Naive thymus-derived CD8-positive, alpha-beta T cell (primary cell): ENCODE data around the gene EED. TPM values are rescaled to one million over a fixed set of nuclear protein-coding genes. Genes with fewer than 3 reads are reported as not detected.
A peak's percentile ranks its signal among the peaks of the same experiment; 100 is the strongest.

Source experiments
- ATAC-seq, 2 donors: fragments of 150-1000 bp; cut with Tn5 transposase in 1 of 2; sonication (Bioruptor Pico), chemical (Tn5 transposase) in 1 of 2; 1 replicate in 1 of 2; 2 replicates in 1 of 2; pipeline ENCODE4 v1.10.0; 2021; ENCODE audit warnings: mild to moderate bottlenecking in 2 of 2, moderate library complexity in 2 of 2
- POLR2A ChIA-PET: fragments of 350-600 bp; sonication (Branson Sonifier 250); formaldehyde crosslinking; loops from one replicate; lab custom pipeline; 2021; ENCODE audit warnings: antibody characterized with exemption; lab: Charles Lee
- DNase-seq, 10 donors: peaks; one replicate each; pipeline versions ENCODE4 v3.0.0 to v3.0.0-alpha.2; 2020 to 2022
- H3K27ac Mint-ChIP-seq, 10 donors: one replicate each; pipeline ENCODE4 v1.8.0; 2020 to 2022; ENCODE audit warnings: mild to moderate bottlenecking in 10 of 10, mixed read lengths in 10 of 10, moderate library complexity in 4 of 10, inconsistent platforms in 1 of 10
- H3K27me3 Mint-ChIP-seq, 5 donors: one replicate each; pipeline ENCODE4 v1.8.0; 2021 to 2022; ENCODE audit warnings: mixed read lengths in 5 of 5
- H3K36me3 Mint-ChIP-seq, 3 donors: one replicate each; pipeline ENCODE4 v1.8.0; 2020 to 2022; ENCODE audit warnings: mixed read lengths in 3 of 3, mild to moderate bottlenecking in 2 of 3, inconsistent platforms in 1 of 3
- H3K4me1 Mint-ChIP-seq, 4 donors: one replicate each; pipeline ENCODE4 v1.8.0; 2021 to 2022; ENCODE audit warnings: mixed read lengths in 4 of 4
- H3K4me3 Mint-ChIP-seq, 10 donors: one replicate each; pipeline ENCODE4 v1.8.0; 2020 to 2022; ENCODE audit warnings: mild to moderate bottlenecking in 10 of 10, mixed read lengths in 10 of 10, moderate library complexity in 6 of 10, inconsistent platforms in 1 of 10
- H3K9me3 Mint-ChIP-seq, 9 donors: one replicate each; pipeline ENCODE4 v1.8.0; 2020 to 2022; ENCODE audit warnings: mixed read lengths in 9 of 9, mild to moderate bottlenecking in 3 of 9, inconsistent platforms in 1 of 9, moderate library complexity in 1 of 9
- polyA plus RNA-seq, 3 donors: library from polyadenylated mRNA; unstranded; fragments of 300-500 nt; fragmentation: Illumina TruSeq; gene quantifications; one replicate each; pipeline ENCODE4 v1.2.3, GENCODE V29; 2021
- total RNA-seq, 8 experiments: library from RNA in 2 of 8; stranded (reverse) in 2 of 8; gene quantifications; one replicate each; pipeline ENCODE4 v1.2.3 and lab custom pipeline; 2021 to 2026

EED gene
- total and polyA plus RNA-seq, 5 experiments from 2014 or later, result 10.9 to 31.5 (median 19.2) TPM

GRCh38 chr11:86243396-86243795 lies 1.2 kb upstream of the EED start:
- ATAC-seq, result no peak

GRCh38 chr11:86244063-86244521 lies 461 bp upstream of the EED start:
- Mint-ChIP-seq H3K27ac (no peak overlapping the region), H3K27me3 (peaks cover 0 to 6% (median 0%) of the 10 kb centered on the region in 5 donors), H3K36me3 (no peaks in the 10 kb centered on the region)

More at GRCh38 chr11:86243396-86243795, 1.2 kb upstream of the EED start:
- no peak for DNase-seq
- H3K9me3 Mint-ChIP-seq, result no peaks in the 10 kb centered on the region
- peak overlapping the region in 1 of 10 donors; percentile 2 for H3K4me3 Mint-ChIP-seq
- POLR2A ChIA-PET, result interaction anchor here (0.5 to 1.9 kb wide), 3 partner anchors 11 to 578 kb away, joined by 3 to 6 read pairs (median 4); partner anchors contain the start of gene CREBZF
- no peak overlapping the region for H3K27ac Mint-ChIP-seq
- no peaks in the 10 kb centered on the region for H3K36me3 Mint-ChIP-seq
- peaks cover 0 to 6% (median 2%) of the 10 kb centered on the region in 5 donors for H3K27me3 Mint-ChIP-seq
- H3K4me1 Mint-ChIP-seq, result peaks cover 10 to 16% (median 13%) of the 10 kb centered on the region in 4 donors

GRCh38 chr11:86245369-86246292 lies 1.1 kb downstream of the EED start:
- H3K36me3 Mint-ChIP-seq, result peaks cover 0 to 9% (median 0%) of the 10 kb centered on the region in 3 donors
- no peak overlapping the region for H3K27ac Mint-ChIP-seq
- peak; percentile 2 to 4 for ATAC-seq
- POLR2A ChIA-PET, result interaction anchor here (0.6 to 1.9 kb wide), 17 partner anchors 13 to 707 kb away, joined by 3 to 11 read pairs (median 3); partner anchors contain the start of genes CREBZF, DLG2, HIKESHI and PICALM
- H3K4me3 Mint-ChIP-seq, result no peak overlapping the region
- H3K4me1 Mint-ChIP-seq, result peaks cover 17 to 37% (median 30%) of the 10 kb centered on the region in 4 donors
- H3K27me3 Mint-ChIP-seq, result no peaks in the 10 kb centered on the region
- peak in 3 of 10 donors; percentile 7 to 12 (median 7) for DNase-seq
- H3K9me3 Mint-ChIP-seq, result no peaks in the 10 kb centered on the region

More at GRCh38 chr11:86244063-86244521, 461 bp upstream of the EED start:
- Mint-ChIP-seq H3K4me1 (peaks cover 15 to 22% (median 20%) of the 10 kb centered on the region in 4 donors), H3K4me3 (no peak overlapping the region), H3K9me3 (no peaks in the 10 kb centered on the region)
- POLR2A ChIA-PET, result interaction anchor here (0.9 to 1.9 kb wide), 9 partner anchors 12 to 616 kb away, joined by 3 to 11 read pairs (median 5); partner anchors contain the start of genes CREBZF, DLG2, HIKESHI and TMEM126A
- ATAC-seq, result peak; percentile 78
- peak in 9 of 10 donors; percentile 83 to 93 (median 86) for DNase-seq

GRCh38 chr11:86246293-86246675 lies 1.7 kb downstream of the EED start:
- no peak overlapping the region for H3K4me3 Mint-ChIP-seq
- H3K27ac Mint-ChIP-seq, result peak overlapping the region in 1 of 10 donors; percentile 25
- H3K9me3 Mint-ChIP-seq, result no peaks in the 10 kb centered on the region
- no peak for ATAC-seq
- DNase-seq, result no peak
- H3K4me1 Mint-ChIP-seq, result peaks cover 17 to 39% (median 31%) of the 10 kb centered on the region in 4 donors
- POLR2A ChIA-PET, result interaction anchor here (0.9 to 1.1 kb wide), 2 partner anchors 56 to 618 kb away, joined by 3 read pairs; partner anchors contain the start of genes HIKESHI and TMEM126B
- H3K36me3 Mint-ChIP-seq, result peaks cover 0 to 12% (median 0%) of the 10 kb centered on the region in 3 donors
- H3K27me3 Mint-ChIP-seq, result no peaks in the 10 kb centered on the region

GRCh38 chr11:86247608-86248007 lies 3.1 kb downstream of the EED start:
- no peak for DNase-seq
- Mint-ChIP-seq H3K36me3 (peaks cover 0 to 21% (median 0%) of the 10 kb centered on the region in 3 donors), H3K27ac (peak overlapping the region in 5 of 10 donors; percentile 2 to 63 (median 20)), H3K4me3 (peak overlapping the region in 8 of 10 donors; percentile 1 to 51 (median 8)), H3K4me1 (peaks cover 19 to 50% (median 38%) of the 10 kb centered on the region in 4 donors), H3K9me3 (no peaks in the 10 kb centered on the region), H3K27me3 (no peaks in the 10 kb centered on the region)
- ATAC-seq, result no peak
- POLR2A ChIA-PET, result no interaction called here

GRCh38 chr11:86248609-86249008 lies 4.1 kb downstream of the EED start:
- H3K9me3 Mint-ChIP-seq, result no peaks in the 10 kb centered on the region
- peaks cover 21 to 51% (median 38%) of the 10 kb centered on the region in 4 donors for H3K4me1 Mint-ChIP-seq
- DNase-seq (no peak), ATAC-seq (no peak)
- peak overlapping the region in 5 of 10 donors; percentile 11 to 81 (median 58) for H3K27ac Mint-ChIP-seq
- POLR2A ChIA-PET, result no interaction called here
- peak overlapping the region in 7 of 10 donors; percentile 6 to 56 (median 12) for H3K4me3 Mint-ChIP-seq
- no peaks in the 10 kb centered on the region for H3K27me3 Mint-ChIP-seq
- H3K36me3 Mint-ChIP-seq, result peaks cover 0 to 31% (median 0%) of the 10 kb centered on the region in 3 donors

- Mint-ChIP-seq H3K27me3 (no peaks in the 10 kb centered on the region), H3K4me3 (peak overlapping the region in 2 of 10 donors; percentile 1 to 12), H3K36me3 (peaks cover 0 to 32% (median 0%) of the 10 kb centered on the region in 3 donors), H3K9me3 (no peaks in the 10 kb centered on the region), H3K27ac (peak overlapping the region in 4 of 10 donors; percentile 29 to 63 (median 50)), H3K4me1 (peaks cover 21 to 51% (median 38%) of the 10 kb centered on the region in 4 donors)
- ATAC-seq (no peak), DNase-seq (no peak)
- POLR2A ChIA-PET, result interaction anchor here (0.6 kb wide), 1 partner anchor 47 kb away, joined by 3 read pairs; no protein-coding TSS in a partner anchor
Observed at GRCh38 chr11:86249307-86250098, 5.0 kb downstream of the EED start.

- DNase-seq, result no peak
- Mint-ChIP-seq H3K4me3 (peak overlapping the region in 3 of 10 donors; percentile 25 to 43 (median 33)), H3K9me3 (no peaks in the 10 kb centered on the region), H3K27me3 (no peaks in the 10 kb centered on the region), H3K4me1 (peaks cover 19 to 51% (median 39%) of the 10 kb centered on the region in 4 donors), H3K36me3 (peaks cover 0 to 45% (median 0%) of the 10 kb centered on the region in 3 donors), H3K27ac (peak overlapping the region in 3 of 10 donors; percentile 25 to 45 (median 37))
- ATAC-seq, result no peak
- POLR2A ChIA-PET, result no interaction called here
Observed at GRCh38 chr11:86251345-86251744, 6.8 kb downstream of the EED start.

- H3K27ac Mint-ChIP-seq, result peak overlapping the region in 1 of 10 donors; percentile 37
- DNase-seq (no peak), ATAC-seq (no peak)
- no peak overlapping the region for H3K4me3 Mint-ChIP-seq
- POLR2A ChIA-PET, result no interaction called here
- peaks cover 0 to 71% (median 5%) of the 10 kb centered on the region in 3 donors for H3K36me3 Mint-ChIP-seq
- H3K27me3 Mint-ChIP-seq, result no peaks in the 10 kb centered on the region
- H3K4me1 Mint-ChIP-seq, result peaks cover 4 to 15% (median 10%) of the 10 kb centered on the region in 4 donors
- H3K9me3 Mint-ChIP-seq, result no peaks in the 10 kb centered on the region
Observed at GRCh38 chr11:86255896-86256295, 11.3 kb downstream of the EED start.

- H3K36me3 Mint-ChIP-seq, result peaks cover 0 to 71% (median 5%) of the 10 kb centered on the region in 3 donors
- H3K4me3 Mint-ChIP-seq, result no peak overlapping the region
- H3K27me3 Mint-ChIP-seq, result no peaks in the 10 kb centered on the region
- H3K9me3 Mint-ChIP-seq, result no peaks in the 10 kb centered on the region
- ATAC-seq, result no peak
- POLR2A ChIA-PET, result no interaction called here
- peak overlapping the region in 1 of 10 donors; percentile 43 for H3K27ac Mint-ChIP-seq
- peaks cover 4 to 9% (median 8%) of the 10 kb centered on the region in 4 donors for H3K4me1 Mint-ChIP-seq
- DNase-seq, result no peak
Observed at GRCh38 chr11:86256608-86257007, 12.1 kb downstream of the EED start.

GRCh38 chr11:86257446-86257845 lies 12.9 kb downstream of the EED start:
- Mint-ChIP-seq H3K4me3 (no peak overlapping the region), H3K27ac (no peak overlapping the region), H3K4me1 (peaks cover 3 to 4% (median 4%) of the 10 kb centered on the region in 4 donors), H3K36me3 (peaks cover 0 to 69% (median 5%) of the 10 kb centered on the region in 3 donors), H3K27me3 (no peaks in the 10 kb centered on the region), H3K9me3 (no peaks in the 10 kb centered on the region)
- POLR2A ChIA-PET, result interaction anchor here (0.7 kb wide), 1 partner anchor 38 kb away, joined by 3 read pairs; no protein-coding TSS in a partner anchor
- no peak for DNase-seq
- no peak for ATAC-seq
